ENCODE measurements around the gene ARSK.
A peak's percentile ranks its signal among the peaks of the same experiment; 100 is the strongest.

The ARSK gene

GRCh38 chr5:95564450-95564849 lies 9.5 kb downstream of the ARSK start:
- no peak for DNase-seq

GRCh38 chr5:95565280-95565920 lies 10.5 kb downstream of the ARSK start:
- no peak for DNase-seq

- no peak for DNase-seq
These were observed 17.1 kb downstream of the ARSK start for GRCh38 chr5:95572016-95572415.

GRCh38 chr5:95581576-95581975 lies 26.7 kb downstream of the ARSK start:
- DNase-seq, result no peak

- DNase-seq, result peak; percentile 34
These were observed 29.1 kb downstream of the ARSK start for GRCh38 chr5:95583992-95584391.

GRCh38 chr5:95590880-95591279 lies 36.0 kb downstream of the ARSK start:
- peak; percentile 50 for DNase-seq

GRCh38 chr5:95591490-95591901 lies 36.6 kb downstream of the ARSK start:
- DNase-seq, result no peak

- peak; percentile 7 for DNase-seq
These were observed 40.5 kb downstream of the ARSK start for GRCh38 chr5:95595289-95595931.

GRCh38 chr5:95599252-95599651 lies 44.4 kb downstream of the ARSK start:
- DNase-seq, result no peak

GRCh38 chr5:95600557-95600956 lies 45.7 kb downstream of the ARSK start:
- DNase-seq, result no peak

- no peak for DNase-seq
These were observed 50.9 kb downstream of the ARSK start for GRCh38 chr5:95605786-95606185.

- DNase-seq, result no peak
These were observed 51.5 kb downstream of the ARSK start for GRCh38 chr5:95606419-95606818.

GRCh38 chr5:95609711-95610110 lies 54.8 kb downstream of the ARSK start:
- DNase-seq, result no peak

GRCh38 chr5:95610546-95610945 lies 55.6 kb downstream of the ARSK start:
- DNase-seq, result no peak

- DNase-seq, result no peak
These were observed 56.5 kb downstream of the ARSK start for GRCh38 chr5:95611396-95611795.

GRCh38 chr5:95613514-95613913 lies 58.6 kb downstream of the ARSK start:
- DNase-seq, result no peak

- no peak for DNase-seq
These were observed 60.2 kb downstream of the ARSK start for GRCh38 chr5:95615164-95615467.

GRCh38 chr5:95617057-95617456 lies 62.2 kb downstream of the ARSK start:
- no peak for DNase-seq

GRCh38 chr5:95619096-95619495 lies 64.2 kb downstream of the ARSK start:
- peak; percentile 9 for DNase-seq

- DNase-seq, result peak; percentile 9
These were observed 64.7 kb downstream of the ARSK start for GRCh38 chr5:95619514-95620029.

- DNase-seq, result peak; percentile 81
These were observed 65.3 kb downstream of the ARSK start, which contains the start of gene GPR150 for GRCh38 chr5:95620030-95620869. Gene GPR150 (plus strand): TSS chr5:95620087. CDS start chr5:95620276, 189 bp downstream.

GRCh38 chr5:95620870-95621838 lies 66.3 kb downstream of the ARSK start:
- peak; percentile 70 for DNase-seq

Measured in hematopoietic multipotent progenitor cell treated with erythropoietin and hydrocortisone succinate and interleukin-3 and kit ligand, for 4 days (in vitro differentiated cells).